SH-SY5Y (cell line): ENCODE data around the gene SYTL2.

Experiments
- GATA2 ChIP-seq: IDR thresholded peaks from 2 replicates; pipeline ENCODE4 v1.6.1; 2011; ENCODE audit warnings: mild to moderate bottlenecking, low read depth, low read length
- GATA3 ChIP-seq: IDR thresholded peaks from 2 replicates; pipeline ENCODE4 v1.6.1; 2011; ENCODE audit warnings: low read depth, mild to moderate bottlenecking, low read length, moderate library complexity

The SYTL2 gene, protein sequence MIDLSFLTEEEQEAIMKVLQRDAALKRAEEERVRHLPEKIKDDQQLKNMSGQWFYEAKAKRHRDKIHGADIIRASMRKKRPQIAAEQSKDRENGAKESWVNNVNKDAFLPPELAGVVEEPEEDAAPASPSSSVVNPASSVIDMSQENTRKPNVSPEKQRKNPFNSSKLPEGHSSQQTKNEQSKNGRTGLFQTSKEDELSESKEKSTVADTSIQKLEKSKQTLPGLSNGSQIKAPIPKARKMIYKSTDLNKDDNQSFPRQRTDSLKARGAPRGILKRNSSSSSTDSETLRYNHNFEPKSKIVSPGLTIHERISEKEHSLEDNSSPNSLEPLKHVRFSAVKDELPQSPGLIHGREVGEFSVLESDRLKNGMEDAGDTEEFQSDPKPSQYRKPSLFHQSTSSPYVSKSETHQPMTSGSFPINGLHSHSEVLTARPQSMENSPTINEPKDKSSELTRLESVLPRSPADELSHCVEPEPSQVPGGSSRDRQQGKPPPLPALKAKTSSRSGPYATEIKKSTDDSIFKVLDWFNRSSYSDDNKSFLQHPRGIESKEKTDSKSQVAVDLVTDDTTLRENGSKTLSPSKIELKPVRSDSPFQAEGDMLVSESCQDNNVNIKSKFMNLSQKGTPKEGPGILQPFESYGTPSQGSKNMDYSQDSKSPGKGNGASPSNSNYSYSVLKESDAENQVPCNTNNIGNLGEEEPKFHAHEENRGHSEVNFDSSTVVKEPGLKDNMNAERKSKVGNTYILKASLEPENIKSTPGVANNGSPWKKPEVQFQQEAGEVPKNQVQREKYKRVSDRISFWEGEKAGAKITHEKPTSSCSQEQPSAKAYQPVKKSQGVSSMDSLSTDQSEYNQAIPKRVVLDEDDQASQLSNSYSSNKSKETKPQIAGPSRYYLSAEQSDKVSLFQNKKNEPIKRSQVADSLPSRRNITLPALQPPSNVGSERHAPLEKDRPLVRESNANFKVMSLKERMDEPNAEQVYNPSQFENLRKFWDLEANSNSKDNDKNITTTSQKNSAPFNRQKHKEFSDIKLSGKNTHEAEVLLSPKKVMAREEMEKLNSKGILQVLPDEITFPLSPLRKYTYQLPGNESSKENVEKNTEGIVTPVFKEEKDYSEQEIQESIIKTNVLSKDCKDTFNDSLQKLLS (N-terminal part only)

DNA sequence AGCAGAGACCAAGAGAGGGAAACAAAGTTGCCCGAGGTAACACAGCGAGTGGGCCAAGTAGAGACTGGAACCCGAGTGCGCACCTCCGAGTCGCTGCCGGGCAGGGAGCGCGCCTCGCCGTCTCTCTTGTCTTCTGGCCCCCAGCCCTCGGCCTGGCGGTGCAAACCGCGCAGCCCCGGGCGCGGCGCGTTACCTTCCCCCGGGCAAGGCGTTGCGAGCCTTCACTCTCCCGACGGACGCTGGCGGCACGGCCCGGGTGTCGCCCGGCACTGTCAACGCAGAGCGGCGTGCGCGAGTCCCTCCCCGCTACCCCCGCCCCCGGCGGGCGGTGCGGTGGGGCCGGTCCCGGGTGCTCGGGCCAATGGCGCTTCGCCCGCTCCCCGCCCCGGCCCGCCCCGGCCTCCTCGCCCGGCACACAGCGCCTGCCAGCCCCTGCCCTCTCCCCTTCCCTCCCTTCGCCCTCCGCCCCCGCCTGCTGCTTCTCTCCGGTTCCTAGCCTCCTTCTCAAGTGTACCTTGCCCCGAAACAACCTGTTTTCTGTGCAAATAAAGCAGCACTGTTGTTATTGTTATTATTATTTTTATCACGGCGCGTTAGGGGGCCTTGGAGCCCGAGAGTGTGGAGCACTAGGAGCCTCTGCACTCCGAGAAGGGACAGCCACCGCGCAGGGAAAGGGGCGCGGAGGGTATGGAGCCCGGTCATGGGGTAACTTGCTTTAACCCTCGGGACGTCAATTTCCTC is at the start of gene SYTL2:
Gene SYTL2, minus strand, starts transcription at position 271 of the 741 bp plus-strand sequence. CDS start 53,416 bp downstream, outside the sequence.
- TF ChIP-seq GATA2: no peak
- TF ChIP-seq GATA3: no peak

GRCh38 chr11:85857098-85857497 is 46.2 kb upstream of the SYTL2 start:
- no peak for TF ChIP-seq GATA2
- no peak for TF ChIP-seq GATA3

- TF ChIP-seq GATA3 (no peak), GATA2 (no peak)
Measured at GRCh38 chr11:85855341-85855656, 44.4 kb upstream of the SYTL2 start, which contains the start of gene CCDC83. TSS of gene CCDC83 (plus strand) at chr11:85855383. CDS start at chr11:85865124, 9,741 bp downstream.

DNA sequence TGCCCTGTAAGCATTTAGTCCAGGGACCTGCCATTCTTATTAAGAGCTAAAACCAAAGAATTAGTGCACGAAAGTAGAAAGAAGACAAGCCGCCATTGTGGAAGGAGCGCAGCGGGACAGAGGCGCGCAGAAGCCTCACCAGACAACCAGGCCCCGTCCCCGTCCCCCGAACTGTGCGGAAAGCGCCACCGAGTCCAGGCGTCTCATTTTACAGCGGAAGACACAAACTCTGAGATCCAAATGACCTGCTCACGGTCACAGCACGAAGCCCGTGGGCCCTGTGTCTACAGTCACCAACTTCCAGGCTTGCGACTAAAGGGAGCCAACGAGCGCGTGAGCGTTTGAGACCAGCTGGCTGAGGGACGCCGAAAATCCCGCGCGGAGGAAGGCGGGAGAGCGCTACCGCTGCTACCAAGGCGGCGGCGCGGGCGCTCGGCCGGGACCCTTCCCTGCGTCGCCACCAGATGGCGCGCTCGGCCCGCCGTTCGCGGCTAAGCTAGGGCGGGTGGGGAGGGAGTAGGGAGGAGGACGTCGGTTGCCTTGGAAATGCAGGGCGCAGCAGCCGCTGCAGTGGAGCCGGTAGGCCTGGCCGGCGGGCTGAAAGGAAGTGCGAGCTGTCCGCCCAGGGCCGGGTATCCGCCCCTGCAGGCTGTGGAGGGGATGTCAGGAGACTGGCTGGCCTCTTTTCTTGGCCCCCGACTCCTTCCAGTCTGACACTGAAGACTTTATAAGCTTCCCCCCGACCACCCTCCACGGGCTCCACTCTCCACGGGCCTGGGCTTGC is 43.8 kb upstream of the SYTL2 start:
- TF ChIP-seq GATA2: no peak
- TF ChIP-seq GATA3: no peak

DNA sequence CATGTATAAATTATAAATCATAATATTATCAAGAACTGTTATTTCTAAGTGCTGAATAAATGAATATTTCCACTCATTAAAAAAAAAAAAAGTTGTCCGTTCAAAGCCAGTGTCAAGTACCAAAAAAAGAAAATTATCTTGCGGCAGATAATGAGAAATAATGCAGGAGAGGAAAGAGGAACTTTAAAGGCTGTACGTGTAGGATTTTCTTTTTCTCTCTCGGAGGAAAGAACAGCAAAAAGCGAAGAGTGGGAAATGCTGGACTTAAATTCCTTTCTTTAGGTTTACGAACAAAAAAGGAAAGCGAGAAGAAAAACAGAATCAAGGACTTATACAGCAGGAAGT is 43.2 kb upstream of the SYTL2 start:
- TF ChIP-seq GATA2: no peak
- no peak for TF ChIP-seq GATA3

- TF ChIP-seq GATA3 (no peak), GATA2 (no peak)
Measured at GRCh38 chr11:85848556-85848955, 37.6 kb upstream of the SYTL2 start.

- no peak for TF ChIP-seq GATA2
- no peak for TF ChIP-seq GATA3
Measured at GRCh38 chr11:85848006-85848405, 37.1 kb upstream of the SYTL2 start.

DNA sequence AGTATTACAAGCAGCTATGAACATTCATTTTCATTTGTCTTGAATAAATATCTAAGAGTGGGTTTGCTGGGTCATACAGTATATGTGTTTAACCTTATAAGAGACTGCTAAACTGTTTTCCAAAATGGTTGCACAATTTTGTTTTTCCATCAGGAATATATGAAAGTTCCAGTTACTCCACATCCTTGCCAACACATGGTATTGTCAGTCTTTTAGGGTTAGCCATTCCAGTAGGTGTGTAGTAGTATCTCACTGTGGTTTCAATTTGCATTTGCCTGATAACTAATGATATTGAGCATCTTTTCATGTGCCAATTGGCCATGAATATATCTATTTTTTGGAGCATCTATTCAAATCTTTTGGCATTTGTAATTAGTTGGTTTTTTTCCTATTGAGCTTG is 36.5 kb upstream of the SYTL2 start:
- TF ChIP-seq GATA2 (no peak), GATA3 (no peak)

- TF ChIP-seq GATA3: no peak
- TF ChIP-seq GATA2: no peak
Measured at GRCh38 chr11:85845124-85845631, 34.2 kb upstream of the SYTL2 start.

GRCh38 chr11:85844439-85845123 is 33.6 kb upstream of the SYTL2 start:
- TF ChIP-seq GATA2: no peak
- no peak for TF ChIP-seq GATA3

GRCh38 chr11:85843929-85844328 is 33.0 kb upstream of the SYTL2 start:
- TF ChIP-seq GATA2 (no peak), GATA3 (no peak)

- TF ChIP-seq GATA2 (no peak), GATA3 (no peak)
Measured at GRCh38 chr11:85835729-85836128, 24.8 kb upstream of the SYTL2 start.

DNA sequence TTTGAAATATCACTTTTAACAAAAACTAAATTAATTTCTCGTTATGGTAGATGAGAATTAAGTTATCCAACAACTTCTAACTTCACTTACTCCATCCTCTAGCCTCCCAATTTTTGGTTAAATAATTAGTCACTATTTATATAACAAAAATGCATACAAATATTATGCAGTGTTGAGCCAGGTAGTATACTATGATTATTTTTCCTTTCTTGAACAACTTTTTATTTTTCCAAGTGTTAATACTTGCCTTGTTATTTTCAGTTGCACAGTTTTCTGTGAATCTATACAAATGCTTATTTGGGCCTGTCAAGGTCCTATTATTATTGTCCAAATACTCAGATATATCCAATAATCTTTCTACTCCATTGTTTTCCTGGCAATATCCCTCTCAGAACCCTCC is 24.3 kb upstream of the SYTL2 start:
- TF ChIP-seq GATA3 (no peak), GATA2 (no peak)

- TF ChIP-seq GATA2 (no peak), GATA3 (no peak)
Measured at GRCh38 chr11:85831050-85831449, 20.1 kb upstream of the SYTL2 start.
